Measurements from ENCODE around the gene TYW1.
"Not testable (repeated sequence)": the region's sequence is repeated elsewhere in the genome, so short reads cannot be mapped to it uniquely, and the experiment has no call there.

GRCh38 chr7:67178915-67179688 lies 182.5 kb downstream of the TYW1 start:
- not testable (repeated sequence) for TF ChIP-seq CTCF, EZH2phosphoT487, EZH2 (IDR thresholded peaks at IDR 0.05)

Measured in neural progenitor cell (in vitro differentiated cells).